HG03064 (cell line): ENCODE data around the gene TCF19.
"Not testable (repeated sequence)": the region's sequence is repeated elsewhere in the genome, so short reads cannot be mapped to it uniquely, and the experiment has no call there.

ENCODE experiments used
- ATAC-seq: cut with Tn5 transposase; IDR thresholded peaks from one replicate; pipeline ENCODE4 v1.9.1; 2021; ENCODE audit warnings: low read depth; ENCODE audit not compliant: unreplicated experiment

Gene TCF19

DNA sequence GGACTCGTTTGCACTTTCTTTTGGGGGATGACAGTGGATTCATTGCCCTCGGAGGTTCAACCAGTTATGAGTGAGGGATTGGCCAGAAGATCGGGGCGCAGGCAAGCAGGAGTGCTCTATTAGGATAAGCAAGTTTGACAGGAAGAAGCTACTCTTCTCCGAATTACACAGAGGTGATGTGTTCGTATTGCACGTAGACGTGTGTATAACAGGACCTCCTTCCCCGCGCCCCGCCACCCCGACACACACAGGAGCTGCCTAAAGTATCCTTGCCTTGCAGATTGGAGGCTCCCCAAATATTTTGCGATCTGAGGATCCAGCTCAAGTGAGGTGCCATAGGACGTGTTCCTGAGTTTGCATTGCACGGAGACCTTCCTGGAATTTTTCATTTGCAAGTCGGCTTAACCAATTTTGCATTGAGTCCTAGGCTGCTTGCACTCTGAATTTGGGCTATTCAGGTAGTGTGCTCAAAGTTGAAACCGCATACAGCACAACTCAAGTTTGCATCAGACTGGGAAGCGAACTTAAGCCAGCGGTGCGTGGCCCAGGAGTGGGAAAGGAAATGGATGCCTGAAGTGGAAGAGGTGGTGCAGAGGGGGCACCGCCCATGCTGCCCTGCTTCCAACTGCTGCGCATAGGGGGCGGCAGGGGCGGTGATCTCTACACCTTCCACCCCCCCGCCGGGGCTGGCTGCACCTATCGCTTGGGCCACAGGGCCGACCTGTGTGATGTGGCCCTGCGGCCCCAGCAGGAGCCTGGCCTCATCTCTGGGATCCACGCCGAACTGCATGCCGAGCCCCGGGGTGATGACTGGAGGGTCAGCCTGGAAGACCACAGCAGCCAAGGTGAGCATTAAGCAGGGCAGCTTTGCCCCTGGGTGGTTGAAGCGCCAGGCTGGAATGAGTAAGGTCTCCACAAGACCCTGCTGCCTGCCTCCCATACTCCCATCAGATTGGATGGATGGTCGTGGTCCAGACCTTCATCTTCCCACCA is 770 bp downstream of the TCF19 start:
- ATAC-seq: no peak

- no peak for ATAC-seq
These were observed 3.1 kb downstream of the TCF19 start for GRCh38 chr6:31161216-31162126.

GRCh38 chr6:31162463-31163165 is 4.2 kb downstream of the TCF19 start:
- no peak for ATAC-seq

DNA sequence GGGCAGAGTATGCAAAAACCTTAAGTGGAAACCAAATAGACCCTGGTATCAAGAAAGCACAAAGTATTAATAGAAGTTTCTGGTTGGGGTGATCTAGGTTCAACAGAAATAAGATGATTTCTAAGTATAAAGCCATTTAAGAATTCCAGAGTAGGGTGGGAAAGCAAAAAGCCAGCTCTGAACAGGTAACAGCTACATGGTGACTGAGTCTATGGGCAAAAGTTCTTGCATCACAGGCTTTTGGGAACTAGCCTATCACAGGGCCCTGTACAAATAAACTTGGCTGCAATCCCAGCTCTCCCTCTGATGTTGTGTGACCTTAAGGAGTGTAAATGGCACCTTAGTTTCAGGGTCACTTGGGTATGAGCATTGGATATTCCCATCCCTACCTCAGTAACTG is 5.5 kb downstream of the TCF19 start:
- ATAC-seq: no peak

DNA sequence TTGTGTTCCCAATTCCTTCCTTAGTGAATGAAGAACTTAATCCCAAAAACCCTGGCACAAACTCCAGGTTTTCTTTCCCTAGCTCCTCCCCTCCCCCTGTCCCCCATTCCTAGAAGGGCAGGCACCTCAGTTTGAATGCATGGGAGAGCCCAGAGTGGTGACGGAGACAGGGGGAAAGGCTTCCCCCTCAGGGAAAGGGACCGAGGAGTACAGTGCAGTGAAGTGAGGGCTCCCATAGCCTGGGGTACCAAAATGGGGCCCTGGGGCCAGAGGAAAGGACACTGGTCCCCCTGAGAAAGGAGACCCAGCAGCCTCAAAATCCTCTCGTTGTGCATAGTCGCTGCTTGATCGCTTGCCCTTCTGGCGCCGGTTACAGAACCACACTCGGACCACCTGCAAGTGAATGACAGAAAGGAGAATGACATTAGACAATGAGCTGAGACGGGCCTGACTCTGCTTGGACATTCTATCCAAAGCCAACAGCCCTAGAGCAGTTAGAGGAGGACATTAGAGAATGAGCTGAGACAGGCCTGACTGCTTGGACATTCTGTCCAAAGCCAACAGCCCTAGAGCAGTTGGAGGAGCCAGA is 6.2 kb downstream of the TCF19 start:
- not testable (repeated sequence) for ATAC-seq

GRCh38 chr6:31165064-31165832 is 6.9 kb downstream of the TCF19 start:
- ATAC-seq: not testable (repeated sequence)

GRCh38 chr6:31165986-31166385 is 7.6 kb downstream of the TCF19 start:
- ATAC-seq: no peak

- ATAC-seq: no peak
These were observed 10.2 kb downstream of the TCF19 start for GRCh38 chr6:31168606-31169005.

DNA sequence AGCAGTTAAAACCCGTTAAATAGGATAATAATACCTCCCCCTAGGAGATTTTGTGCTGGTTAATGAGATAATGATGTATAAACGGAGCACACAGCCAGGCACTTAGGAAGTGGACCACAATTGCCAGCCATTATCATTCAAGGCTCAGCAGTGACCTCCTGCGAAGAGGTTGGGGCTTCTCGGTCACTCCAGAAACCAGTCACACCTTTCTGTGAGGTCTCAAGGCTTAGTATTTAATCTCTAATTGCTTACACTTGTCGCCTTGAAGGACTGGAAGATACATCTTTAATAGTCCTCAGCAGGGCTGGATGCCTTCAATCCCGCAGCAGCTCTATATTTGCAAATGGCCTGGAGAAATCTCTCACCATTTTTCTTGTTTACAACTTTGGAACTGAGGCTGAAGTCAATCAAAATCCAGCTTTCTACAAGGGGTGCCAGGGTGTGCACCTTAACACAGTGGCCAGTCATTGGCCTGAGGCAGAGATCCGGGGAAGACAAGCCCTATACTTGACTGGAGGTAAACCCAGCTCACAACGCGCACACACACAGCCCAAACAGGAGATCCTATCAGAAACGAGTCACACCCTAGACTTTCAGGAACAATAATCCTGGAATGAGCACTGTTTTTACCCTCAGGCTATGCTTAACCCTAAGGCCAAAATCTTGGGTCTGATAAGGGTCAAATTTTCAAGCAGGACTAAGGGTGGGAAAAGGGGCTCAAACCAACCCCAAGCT is 10.9 kb downstream of the TCF19 start:
- ATAC-seq: no peak

DNA sequence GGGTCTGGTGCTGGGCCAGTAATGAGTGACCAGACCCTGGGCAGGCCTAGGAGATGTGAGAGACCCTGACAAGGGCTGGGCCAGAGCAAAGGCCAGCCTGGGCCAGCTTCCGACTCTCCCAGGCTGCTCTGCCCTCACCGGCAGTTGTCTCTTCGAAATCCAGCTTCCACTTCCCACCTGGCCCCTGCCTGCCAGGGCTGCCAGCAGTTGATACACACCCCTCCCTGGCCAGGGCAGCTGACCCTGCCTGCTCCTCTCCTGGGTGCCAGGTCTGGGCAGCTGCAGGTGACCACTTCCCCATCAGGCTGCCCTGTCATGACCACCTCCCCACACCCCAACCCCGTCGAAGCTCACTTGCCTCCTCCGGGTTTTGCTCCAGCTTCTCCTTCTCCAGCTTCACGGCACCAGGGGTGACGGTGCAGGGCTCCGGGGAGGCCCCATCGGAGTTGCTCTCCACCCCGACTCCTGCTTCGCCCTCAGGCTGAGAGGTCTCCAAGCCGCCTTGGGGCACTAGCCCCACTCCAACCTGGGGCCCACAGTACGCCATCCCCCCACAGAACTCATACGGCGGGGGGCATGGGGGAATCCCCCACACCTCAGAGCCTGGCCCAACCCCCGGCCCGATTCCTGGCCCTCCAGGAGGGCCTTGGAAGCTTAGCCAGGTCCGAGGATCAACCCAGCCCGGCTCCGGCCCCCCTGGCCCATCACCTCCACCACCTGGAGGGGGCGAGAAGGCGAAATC is 11.6 kb downstream of the TCF19 start:
- ATAC-seq: not testable (repeated sequence)

DNA sequence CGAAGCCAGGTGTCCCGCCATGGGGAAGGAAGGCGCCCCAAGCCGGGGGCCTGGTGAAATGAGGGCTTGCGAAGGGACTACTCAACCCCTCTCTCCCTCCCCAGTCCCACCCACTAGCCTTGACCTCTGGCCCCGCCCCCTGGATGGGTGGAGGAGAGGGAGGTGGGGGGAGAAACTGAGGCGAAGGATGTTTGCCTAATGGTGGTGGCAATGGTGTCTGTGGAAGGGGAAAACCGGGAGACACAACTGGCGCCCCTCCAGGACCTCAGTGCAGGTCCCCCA is 12.2 kb downstream of the TCF19 start, which contains the start of gene POU5F1:
TSS of gene POU5F1 (minus strand) at position 83 of the 282 bp plus-strand sequence. CDS start at position 21, 62 bp downstream.
- ATAC-seq: no peak

- ATAC-seq: no peak
These were observed 12.7 kb downstream of the TCF19 start for GRCh38 chr6:31170987-31171671.

GRCh38 chr6:31171931-31172905 is 13.8 kb downstream of the TCF19 start:
- no peak for ATAC-seq

- ATAC-seq: no peak
These were observed 14.6 kb downstream of the TCF19 start for GRCh38 chr6:31172973-31173384.

- ATAC-seq: no peak
These were observed 15.0 kb downstream of the TCF19 start for GRCh38 chr6:31173406-31173805.

- no peak for ATAC-seq
These were observed 16.0 kb downstream of the TCF19 start for GRCh38 chr6:31174378-31174777.
